ENCODE data around the gene CSTB. TPM values are rescaled to one million over a fixed set of nuclear protein-coding genes. Genes with fewer than 3 reads are reported as not detected.

CSTB gene
- total and polyA plus RNA-seq, 2 of the 8 experiments (the other 6 are each of a cell fraction or from before 2014, with no cell fraction given) = 53.8 to 64.1 TPM

- no peak overlapping the region for H3K14ac ChIP-seq (ENCODE audit: insufficient read length)
- peaks cover 11 to 47% of the 10 kb centered on the region in 2 experiments for H3K79me2 ChIP-seq (ENCODE audit: control insufficient read depth in 1 of 2, insufficient read depth in 2 of 2, low read length in 2 of 2)
- peak overlapping the region; percentile 80 for H3K4ac ChIP-seq (replicated peaks; ENCODE audit: insufficient read length, low read depth, low read length)
- H2BK5ac ChIP-seq (ENCODE audit: low read depth, low read length) = peak overlapping the region; percentile 24; the same call in 1 of the 2 replicates
- H3K9ac ChIP-seq (replicated peaks in 1 of 4; ENCODE audit: extremely low read depth in 1 of 4, low read depth in 3 of 4, low read length in 3 of 4) = peak overlapping the region; percentile 68 to 94 (median 92)
- H3K4me3 ChIP-seq (ENCODE audit: extremely low read depth in 1 of 4, insufficient read depth in 2 of 4, low read depth in 3 of 4, low read length in 4 of 4) = peak overlapping the region; percentile 72 to 92 (median 89)
- peak overlapping the region; percentile 98 for H4K8ac ChIP-seq (ENCODE audit: extremely low read depth, insufficient read depth, low read length)
- no peak for DNase-seq (ENCODE audit: low read depth in 1 of 2, low spot score in 2 of 2)
- no peaks in the 10 kb centered on the region; a peak in 1 of 7 replicates for H3K27me3 ChIP-seq (replicated peaks in 1 of 4; ENCODE audit: control insufficient read depth in 3 of 4, extremely low read depth in 1 of 4, insufficient read depth in 3 of 4, low read length in 3 of 4)
- CTCF ChIA-PET (ENCODE audit: partially characterized antibody) = interaction anchor here (0.8 to 2.4 kb wide), 16 partner anchors 9 to 463 kb away, joined by 3 to 10 read pairs (median 4); no protein-coding TSS in a partner anchor
- H3K23me2 ChIP-seq (ENCODE audit: low read depth, low read length) = peaks cover 5% of the 10 kb centered on the region; the same call in 1 of the 2 replicates
- H3K4me2 ChIP-seq (ENCODE audit: insufficient read depth in 1 of 2, low read depth in 2 of 2, low read length in 2 of 2) = peak overlapping the region; percentile 85 to 92
- H3K56ac ChIP-seq (replicated peaks; ENCODE audit: insufficient read length, low read depth, low read length) = no peak overlapping the region
- H4K91ac ChIP-seq (replicated peaks; ENCODE audit: insufficient read length, low read length) = no peak overlapping the region
- H4K5ac ChIP-seq (ENCODE audit: insufficient read length, low read depth, low read length) = peak overlapping the region; percentile 15
- FAIRE-seq = no peak
- no peak overlapping the region for H2BK12ac ChIP-seq (ENCODE audit: low read depth, low read length)
- H2BK20ac ChIP-seq (ENCODE audit: low read length) = no peak overlapping the region
- H3K23ac ChIP-seq (ENCODE audit: insufficient read length) = no peak overlapping the region
- no peak overlapping the region for H2BK15ac ChIP-seq (ENCODE audit: low read length)
- TF ChIP-seq PHF8 (conservative IDR thresholded peaks at IDR 0.05; ENCODE audit: low read depth, low read length) (no peak), CREB1 (IDR thresholded peaks at IDR 0.05) (no peak), SAP30 (IDR thresholded peaks at IDR 0.05; ENCODE audit: insufficient read depth, insufficient replicate concordance, low read length) (peak; percentile 28), USF2 (IDR thresholded peaks at IDR 0.05; ENCODE audit: low read length) (no peak)
- H3K36me3 ChIP-seq (ENCODE audit: control insufficient read depth in 2 of 4, insufficient read depth in 4 of 4, low read length in 3 of 4) = peaks cover 28 to 42% (median 35%) of the 10 kb centered on the region in 4 experiments
- H3K9me3 ChIP-seq (ENCODE audit: insufficient read depth in 2 of 2, low read depth in 1 of 2, low read length in 1 of 2) = no peaks in the 10 kb centered on the region
- no peak overlapping the region for H2AFZ ChIP-seq (ENCODE audit: low read length)
- no peak overlapping the region for H3K18ac ChIP-seq (ENCODE audit: extremely low read depth, low read length)
- 34% methylated on average over 13 of the region's 13 CpGs; no CpG with 5 or more reads in 1 of the 2 experiments for WGBS, 2 experiments (ENCODE audit: extremely low coverage in 1 of 2, insufficient coverage in 1 of 2, insufficient read length in 1 of 2, insufficient replicate concordance in 2 of 2, low coverage in 1 of 2, low lambda C conversion rate in 2 of 2, missing lambda C conversion rate in 1 of 2)
- peaks cover 0 to 12% (median 3%) of the 10 kb centered on the region in 4 experiments; a peak in 4 of 7 replicates for H3K4me1 ChIP-seq (replicated peaks in 1 of 4; ENCODE audit: control insufficient read depth in 3 of 4, insufficient read depth in 4 of 4, low read length in 3 of 4)
- no peak overlapping the region for H2BK120ac ChIP-seq (replicated peaks; ENCODE audit: low read depth, low read length)
- H3K79me1 ChIP-seq (ENCODE audit: low read depth, low read length) = peaks cover 26% of the 10 kb centered on the region
- H3K27ac ChIP-seq (ENCODE audit: low read depth, low read length) = peak overlapping the region; percentile 64
- H2AK5ac ChIP-seq (ENCODE audit: low read depth, low read length) = no peak overlapping the region
- H4K20me1 ChIP-seq (replicated peaks in 1 of 2; ENCODE audit: control insufficient read depth in 1 of 2, insufficient read depth in 2 of 2, low read length in 2 of 2) = peaks cover 7 to 17% of the 10 kb centered on the region in 2 experiments
- POLR2A ChIA-PET (ENCODE audit: partially characterized antibody) = interaction anchor here (0.7 to 7.6 kb wide), 13 partner anchors 10 to 248 kb away, joined by 3 to 80 read pairs (median 4); no protein-coding TSS in a partner anchor
These were observed 14.0 kb upstream of the CSTB start for GRCh38 chr21:43790010-43790524.
